T-helper 9 cell (primary cell): ENCODE measurements around the gene ERP44.
A peak's percentile ranks its signal among the peaks of the same experiment; 100 is the strongest.
"Not testable (repeated sequence)": the region's sequence is repeated elsewhere in the genome, so short reads cannot be mapped to it uniquely, and the experiment has no call there.

Experiments
- DNase-seq: peaks from one replicate; pipeline ENCODE4 v3.0.0-alpha.2; 2020

The ERP44 gene

GRCh38 chr9:100099722-100100042 is 882 bp upstream of the ERP44 start:
- no peak for DNase-seq

GRCh38 chr9:100098046-100098886 is 534 bp downstream of the ERP44 start:
- peak; percentile 15 for DNase-seq

DNA sequence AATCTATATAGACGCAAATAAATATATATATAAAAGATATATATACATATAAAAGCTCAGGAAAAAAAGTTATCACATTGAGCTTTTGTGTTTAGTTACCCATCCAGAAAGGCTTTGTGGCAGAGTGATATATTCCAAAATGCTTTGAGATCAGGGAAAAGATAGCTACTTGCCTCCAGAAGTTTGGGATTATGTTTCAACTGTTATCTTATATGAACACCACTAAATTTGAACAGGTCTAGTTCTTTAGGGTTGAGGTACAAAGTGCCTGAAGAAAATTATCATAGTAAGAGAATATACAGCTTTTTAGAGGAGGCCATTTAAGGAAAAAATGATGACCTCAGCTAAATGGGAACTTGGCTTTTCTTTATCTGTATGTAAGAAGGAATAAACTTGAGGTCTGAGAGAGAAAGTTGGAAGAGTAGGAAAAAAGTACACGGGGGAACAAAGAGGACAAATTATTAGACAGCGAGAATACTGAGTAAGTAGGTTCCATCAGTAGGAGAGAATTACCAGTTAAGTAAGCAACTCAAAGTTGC is 2.4 kb downstream of the ERP44 start:
- no peak for DNase-seq

DNA sequence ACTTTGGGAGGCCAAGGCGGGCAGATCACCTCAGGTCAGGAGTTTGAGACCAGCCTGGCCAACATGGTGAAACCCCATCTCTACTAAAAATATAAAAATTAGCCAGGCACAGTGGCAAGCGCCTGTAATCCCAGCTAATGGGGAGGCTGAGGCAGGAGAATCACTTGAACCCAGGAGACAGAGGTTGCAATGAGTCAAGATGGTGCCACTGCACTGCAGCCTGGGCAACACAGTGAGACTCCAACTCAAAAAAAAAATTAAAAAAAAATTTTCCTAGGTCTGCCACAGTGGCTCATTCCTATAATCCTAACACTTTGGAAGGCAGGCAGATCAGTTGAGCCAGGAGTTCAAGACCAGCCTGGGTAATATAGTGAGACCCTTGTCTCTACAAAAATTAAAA is 4.4 kb downstream of the ERP44 start:
- not testable (repeated sequence) for DNase-seq

GRCh38 chr9:100092066-100092465 is 6.7 kb downstream of the ERP44 start:
- DNase-seq: no peak

GRCh38 chr9:100091650-100092049 is 7.2 kb downstream of the ERP44 start:
- DNase-seq: no peak

DNA sequence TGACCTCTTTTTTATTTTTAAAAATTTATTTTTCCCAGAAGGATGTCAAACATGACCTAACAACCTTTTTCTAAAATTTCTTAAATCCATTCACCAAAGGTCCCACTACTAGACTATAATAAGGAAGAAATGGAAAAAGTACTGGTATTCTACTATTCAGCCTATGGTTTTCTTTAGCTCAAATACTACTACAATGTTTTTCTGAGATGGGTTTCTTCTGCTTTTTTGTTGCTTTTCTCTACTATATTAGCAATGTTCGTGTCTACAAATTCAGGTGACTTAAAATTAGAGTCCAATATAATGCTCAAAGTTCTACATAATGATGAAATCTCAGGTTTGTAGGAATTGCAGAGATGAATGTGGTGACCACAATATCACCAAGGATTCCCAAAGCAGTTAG is 7.9 kb downstream of the ERP44 start:
- DNase-seq: no peak

DNA sequence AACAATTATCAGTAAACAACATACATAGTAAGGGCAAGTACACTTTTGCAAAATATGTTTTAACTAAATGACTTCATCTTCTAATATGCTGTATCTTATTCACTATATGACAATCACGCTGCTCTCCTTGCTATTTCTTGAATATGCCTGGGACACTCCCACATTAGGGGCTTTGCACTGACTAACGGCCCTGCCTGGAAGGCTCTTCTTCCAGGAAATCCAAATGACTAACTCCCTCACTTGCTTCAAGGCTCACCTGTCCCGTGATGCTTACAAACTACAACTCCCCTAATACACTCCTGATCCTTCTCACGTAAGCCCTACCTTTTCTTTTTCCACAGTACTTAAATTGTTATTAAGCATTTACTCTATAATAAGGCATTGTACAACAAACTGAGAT is 10.6 kb downstream of the ERP44 start:
- no peak for DNase-seq

DNA sequence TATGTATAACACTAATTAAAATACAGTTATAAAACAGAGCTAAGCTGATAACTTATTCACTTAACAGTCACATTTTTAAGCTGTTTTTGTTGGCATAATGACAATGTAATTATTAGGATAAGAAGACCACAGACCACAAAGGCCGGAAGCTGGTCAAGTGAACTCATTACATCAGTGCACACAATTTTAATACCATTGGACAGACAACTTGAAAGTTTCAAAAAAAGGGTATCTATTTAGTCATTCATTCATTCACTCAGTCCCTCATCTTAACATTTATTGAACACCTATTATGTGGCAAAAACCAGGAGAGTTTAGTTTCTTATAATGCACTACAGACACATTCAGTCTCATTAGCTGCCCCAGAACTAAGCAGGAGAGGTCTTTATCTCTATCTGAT is 11.6 kb downstream of the ERP44 start:
- peak; percentile 3 for DNase-seq

DNA sequence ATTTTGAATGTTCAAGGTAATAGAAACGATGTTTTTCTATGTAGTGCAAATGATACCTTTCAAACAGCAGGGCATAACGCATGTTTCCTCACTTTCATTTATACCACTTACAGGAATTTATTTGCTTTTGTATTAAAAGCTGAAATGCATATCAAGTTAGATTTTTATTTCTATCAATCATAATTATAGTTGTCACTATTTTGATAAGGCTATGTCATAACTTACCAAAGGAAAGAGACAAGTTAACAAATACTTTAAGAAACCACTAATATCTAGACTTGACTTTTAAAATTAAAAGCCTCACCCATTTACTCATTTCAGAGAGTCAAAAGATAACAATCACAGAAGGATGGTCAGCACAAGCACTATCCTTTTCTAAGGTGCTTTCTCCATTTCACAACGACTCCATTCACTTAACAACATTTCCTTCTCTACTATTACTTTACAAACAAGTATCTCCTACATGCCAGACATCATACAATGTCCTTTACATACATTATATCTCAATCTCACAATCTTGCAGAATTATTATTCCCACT is 12.6 kb downstream of the ERP44 start:
- DNase-seq: no peak

DNA sequence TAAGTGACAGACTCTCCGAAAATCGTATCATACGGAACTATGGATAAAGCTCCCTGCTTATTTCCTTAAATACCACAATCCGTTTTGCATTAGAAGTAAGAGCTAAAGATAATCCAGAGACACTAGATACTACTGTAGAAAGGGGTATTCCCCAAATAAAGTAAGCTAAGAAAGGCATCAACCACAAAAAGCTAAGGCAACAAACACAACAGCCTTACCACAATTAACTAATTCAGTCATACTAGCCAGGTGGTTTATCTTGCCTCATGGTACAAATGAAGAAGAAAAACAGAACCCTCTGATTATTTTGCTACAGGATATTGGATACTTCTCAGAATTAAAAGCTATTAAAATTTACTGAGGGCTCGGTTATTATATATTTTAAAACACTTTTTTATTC is 14.1 kb downstream of the ERP44 start:
- DNase-seq: no peak

DNA sequence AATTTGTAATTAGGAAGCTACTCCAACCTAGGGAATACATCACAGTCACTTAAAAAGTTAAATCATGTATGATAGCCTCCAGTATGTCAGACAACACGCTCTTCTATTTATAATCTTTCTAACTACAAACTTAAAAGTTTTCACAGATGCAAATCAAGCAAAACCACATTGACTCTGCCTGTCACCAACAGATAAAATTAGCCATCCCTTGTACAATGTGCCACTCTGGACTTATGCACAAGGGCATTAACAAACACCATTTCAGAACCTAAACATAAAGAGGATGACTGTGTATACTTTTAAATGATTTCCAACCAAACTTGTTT is 14.7 kb downstream of the ERP44 start:
- no peak for DNase-seq

DNA sequence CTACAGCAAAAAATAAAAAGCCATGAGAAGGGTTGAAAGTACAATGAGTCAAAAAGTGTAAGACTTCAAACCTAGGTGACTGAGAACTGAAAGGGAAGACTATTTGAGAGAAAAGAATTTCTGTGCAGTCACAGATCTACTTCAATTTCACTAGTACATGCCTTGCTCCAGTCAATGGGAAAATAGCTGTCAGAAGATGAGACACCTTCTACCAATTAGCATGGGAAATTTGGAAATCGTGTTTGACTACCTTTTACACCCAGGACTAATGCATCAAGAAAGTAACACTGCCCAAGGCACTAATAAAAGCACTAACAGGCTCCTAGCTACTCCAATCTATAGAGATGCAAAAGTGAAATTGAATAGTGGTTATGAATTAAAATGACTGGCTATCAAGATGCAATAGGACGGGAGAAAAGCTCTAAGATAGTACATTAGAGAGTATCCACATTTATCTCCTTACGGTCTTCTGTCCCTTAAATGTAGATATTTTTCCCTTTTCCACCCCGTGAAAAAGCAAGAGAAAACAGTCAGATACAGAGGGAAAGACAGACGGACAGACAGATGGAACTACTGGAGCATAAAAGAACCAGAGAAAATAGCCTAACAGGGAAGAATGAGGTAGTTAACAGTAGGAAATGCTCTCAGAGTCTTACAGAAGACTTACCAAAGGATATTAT is 15.2 kb downstream of the ERP44 start:
- DNase-seq: no peak

DNA sequence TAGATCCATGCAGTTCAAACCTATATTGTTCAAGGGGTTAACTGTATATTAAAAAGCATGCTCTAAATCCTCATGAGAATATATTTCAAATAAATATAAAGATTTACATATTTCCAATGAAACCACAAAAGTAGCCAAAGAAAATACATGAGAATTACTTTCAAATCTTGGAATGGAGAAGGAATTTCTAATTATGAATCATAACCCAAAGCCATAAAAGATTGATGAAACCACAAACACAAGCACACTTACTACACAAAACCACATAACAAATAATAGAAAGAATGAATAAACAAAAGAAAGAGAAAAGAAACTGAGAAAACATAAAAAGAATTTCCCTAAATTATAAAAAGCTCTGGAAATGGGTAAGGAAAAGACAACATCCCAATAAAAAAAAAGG is 16.0 kb downstream of the ERP44 start:
- no peak for DNase-seq

- not testable (repeated sequence) for DNase-seq
Observed at GRCh38 chr9:100076256-100076655, 22.5 kb downstream of the ERP44 start.

DNA sequence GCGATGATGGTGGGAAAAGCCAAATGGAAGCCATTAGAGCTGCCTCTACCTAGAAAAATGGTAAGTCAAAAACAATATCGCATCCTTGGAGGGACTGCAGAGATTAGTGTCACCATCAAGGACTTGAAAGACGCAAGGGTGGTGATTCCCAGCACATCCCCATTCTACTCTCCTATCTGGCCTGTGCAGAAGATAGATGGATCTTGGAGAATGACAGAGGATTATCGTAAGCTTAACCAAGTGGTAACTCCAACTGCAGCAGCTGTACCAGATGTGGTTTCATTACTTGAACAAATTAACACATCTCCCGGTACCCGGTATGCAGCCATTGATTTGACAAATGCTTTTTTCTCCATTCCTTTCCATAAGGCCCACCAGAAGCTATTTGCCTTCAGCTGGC is 23.8 kb downstream of the ERP44 start:
- DNase-seq: no peak

DNA sequence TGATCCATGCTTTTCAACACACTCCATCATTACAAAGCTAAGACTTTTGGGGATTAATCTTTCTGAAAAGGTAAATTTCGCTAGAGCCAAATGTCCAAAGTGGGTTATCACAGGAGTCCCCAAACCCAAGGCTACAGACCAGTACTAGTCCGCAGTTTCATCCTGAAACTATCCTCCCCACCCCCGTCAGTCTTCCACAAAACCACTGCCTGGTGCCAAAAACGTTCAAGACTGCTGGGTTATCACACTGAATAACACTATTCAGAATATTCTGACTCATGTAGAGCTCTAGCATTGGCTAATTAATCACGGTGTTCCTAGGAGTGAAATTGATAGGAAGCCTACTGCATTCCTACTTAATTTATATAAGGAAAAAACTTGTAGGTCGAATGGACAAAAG is 24.7 kb downstream of the ERP44 start:
- no peak for DNase-seq

GRCh38 chr9:100072805-100073204 is 26.0 kb downstream of the ERP44 start:
- no peak for DNase-seq

DNA sequence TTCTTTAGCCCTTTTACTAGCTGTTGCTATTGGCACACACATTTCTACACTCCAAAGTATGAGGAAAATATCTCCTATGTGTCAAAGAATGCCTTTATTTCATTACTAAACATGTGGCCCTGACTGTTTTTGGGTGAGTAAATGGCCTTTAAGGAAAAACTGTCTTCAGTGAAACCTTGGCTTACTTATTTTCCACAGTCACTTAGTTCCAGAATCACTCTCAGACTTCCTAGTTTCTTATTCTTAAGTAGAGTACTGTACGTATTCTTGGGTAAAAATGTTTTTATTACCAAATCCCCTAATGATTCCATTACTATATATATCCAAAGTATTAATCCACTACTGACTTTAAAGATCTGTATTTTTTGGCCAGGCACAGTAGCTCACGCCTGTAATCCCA is 27.5 kb downstream of the ERP44 start:
- DNase-seq: no peak

GRCh38 chr9:100070104-100071041 is 28.4 kb downstream of the ERP44 start:
- no peak for DNase-seq

- not testable (repeated sequence) for DNase-seq
Observed at GRCh38 chr9:100069068-100069467, 29.7 kb downstream of the ERP44 start.

- DNase-seq: not testable (repeated sequence)
Observed at GRCh38 chr9:100067990-100068389, 30.8 kb downstream of the ERP44 start.

DNA sequence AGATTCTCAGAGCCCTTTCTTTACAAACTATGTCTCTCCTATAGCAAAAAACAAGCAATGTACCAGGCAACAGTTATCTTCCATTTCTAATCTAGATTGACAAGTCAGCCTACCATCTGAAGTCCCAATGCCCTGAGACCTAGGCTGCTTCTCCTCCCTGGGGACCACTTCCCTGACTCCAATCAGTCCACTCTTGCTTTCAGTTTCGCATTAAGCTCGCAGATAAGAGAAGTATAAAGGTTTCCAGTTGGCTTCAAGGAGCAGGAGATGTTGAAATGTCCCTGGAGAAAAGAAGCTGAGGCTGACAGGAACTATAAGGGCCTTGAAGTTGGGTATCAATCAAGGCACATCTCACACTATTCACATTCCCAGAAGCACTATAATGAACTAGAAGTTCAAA is 32.3 kb downstream of the ERP44 start:
- no peak for DNase-seq
